H9 (cell line): Measurements from ENCODE around the gene UBE2Q2. TPM values are rescaled to one million over a fixed set of nuclear protein-coding genes. Genes with fewer than 3 reads are reported as not detected.
"Not testable (repeated sequence)": the region's sequence is repeated elsewhere in the genome, so short reads cannot be mapped to it uniquely, and the experiment has no call there.

Experiments used
- DNase-seq: peaks from one replicate; pipeline ENCODE4 v3.0.0-alpha.2; 2017
- H2AFZ ChIP-seq: one replicate; pipeline ENCODE4 v1.6.1; 2013; ENCODE audit warnings: mild to moderate bottlenecking, low read length, control low read depth, moderate library complexity
- H2AK5ac ChIP-seq: 2 replicates; pipeline ENCODE4 v1.6.1; 2013; ENCODE audit warnings: low read length, control low read depth, mixed read lengths; ENCODE audit not compliant: insufficient read length
- H2BK120ac ChIP-seq: one replicate; pipeline ENCODE4 v1.6.1; 2013; ENCODE audit warnings: low read depth, mild to moderate bottlenecking, low read length, control low read depth, inconsistent platforms; ENCODE audit not compliant: poor library complexity, severe bottlenecking
- H2BK12ac ChIP-seq: 2 replicates; pipeline ENCODE4 v1.6.1; 2013; ENCODE audit warnings: low read length, control low read depth, mixed read lengths, low read depth; ENCODE audit not compliant: insufficient read length
- H2BK15ac ChIP-seq: 2 replicates; pipeline ENCODE4 v1.6.1; 2013; ENCODE audit warnings: low read depth, low read length, control low read depth
- H2BK20ac ChIP-seq: one replicate; pipeline ENCODE4 v1.6.1; 2013; ENCODE audit warnings: low read depth, mild to moderate bottlenecking, low read length, control low read depth, inconsistent platforms; ENCODE audit not compliant: poor library complexity, severe bottlenecking
- H2BK5ac ChIP-seq: 2 replicates; pipeline ENCODE4 v1.6.1; 2013; ENCODE audit warnings: low read length, control low read depth, mixed read lengths; ENCODE audit not compliant: insufficient read length
- H3K14ac ChIP-seq: 2 replicates; pipeline ENCODE4 v1.6.1; 2013; ENCODE audit warnings: low read length, control low read depth; ENCODE audit not compliant: insufficient read depth
- H3K18ac ChIP-seq: 2 replicates; pipeline ENCODE4 v1.6.1; 2013; ENCODE audit warnings: low read depth, mild to moderate bottlenecking, mixed read lengths, low read length, control low read depth; ENCODE audit not compliant: insufficient read length
- H3K23ac ChIP-seq: 2 replicates; pipeline ENCODE4 v1.6.1; 2013; ENCODE audit warnings: low read length, control low read depth, mixed read lengths, low read depth; ENCODE audit not compliant: insufficient read length
- H3K23me2 ChIP-seq: 2 replicates; pipeline ENCODE4 v1.6.1; 2013; ENCODE audit warnings: low read depth, mild to moderate bottlenecking, mixed read lengths, low read length, control low read depth; ENCODE audit not compliant: insufficient read length, poor library complexity, severe bottlenecking
- H3K27ac ChIP-seq: 2 replicates; pipeline ENCODE4 v1.5.1; 2013; ENCODE audit warnings: low read length, control low read depth, mixed read lengths, low read depth; ENCODE audit not compliant: insufficient read length
- H3K27me3 ChIP-seq: 2 replicates; pipeline ENCODE4 v1.6.1; 2013; ENCODE audit warnings: low read length, control low read depth, inconsistent platforms; ENCODE audit not compliant: insufficient read depth
- H3K4ac ChIP-seq: 2 replicates; pipeline ENCODE4 v1.6.1; 2013; ENCODE audit warnings: low read depth, mild to moderate bottlenecking, control low read depth, inconsistent platforms, low read length, moderate library complexity
- H3K4me1 ChIP-seq: 2 replicates; pipeline ENCODE4 v1.6.1; 2013; ENCODE audit warnings: low read length, control low read depth, inconsistent platforms; ENCODE audit not compliant: insufficient read depth
- H3K4me2 ChIP-seq: 2 replicates; pipeline ENCODE4 v1.6.1; 2013; ENCODE audit warnings: low read length, control low read depth, mixed read lengths; ENCODE audit not compliant: insufficient read length, insufficient read depth
- H3K56ac ChIP-seq: 2 replicates; pipeline ENCODE4 v1.6.1; 2013; ENCODE audit warnings: low read depth, mild to moderate bottlenecking, mixed read lengths, low read length, control low read depth; ENCODE audit not compliant: insufficient read length
- H3K79me1 ChIP-seq: 2 replicates; pipeline ENCODE4 v1.6.1; 2013; ENCODE audit warnings: low read depth, mild to moderate bottlenecking, moderate library complexity, low read length, control low read depth, inconsistent platforms; ENCODE audit not compliant: insufficient read depth, poor library complexity, severe bottlenecking
- H3K79me2 ChIP-seq: 2 replicates; pipeline ENCODE4 v1.6.1; 2013; ENCODE audit warnings: low read length, control low read depth, inconsistent platforms; ENCODE audit not compliant: insufficient read depth
- H3K9ac ChIP-seq: 2 replicates; pipeline ENCODE4 v1.6.1; 2013; ENCODE audit warnings: low read length, control low read depth, mixed read lengths; ENCODE audit not compliant: insufficient read length; ENCODE audit errors: extremely low read depth
- H3K9me3 ChIP-seq: one replicate; pipeline ENCODE4 v1.6.1; 2013; ENCODE audit warnings: low read depth, low read length, inconsistent platforms; ENCODE audit not compliant: control insufficient read depth
- H3T11ph ChIP-seq: one replicate; pipeline ENCODE4 v1.6.1; 2013; ENCODE audit warnings: mild to moderate bottlenecking, low read length, control low read depth, inconsistent platforms
- H4K20me1 ChIP-seq: one replicate; pipeline ENCODE4 v1.6.1; 2013; ENCODE audit not compliant: control insufficient read depth, insufficient read length, insufficient read depth
- H4K5ac ChIP-seq: 2 replicates; pipeline ENCODE4 v1.6.1; 2013; ENCODE audit warnings: low read depth, mild to moderate bottlenecking, mixed read lengths, low read length, control low read depth; ENCODE audit not compliant: insufficient read length
- H4K8ac ChIP-seq: replicated peaks from 2 replicates; pipeline ENCODE4 v1.6.1; 2013; ENCODE audit warnings: low read length, control low read depth, mixed read lengths, low read depth; ENCODE audit not compliant: insufficient read length
- H4K91ac ChIP-seq: 2 replicates; pipeline ENCODE4 v1.6.1; 2013; ENCODE audit warnings: low read depth, mild to moderate bottlenecking, moderate library complexity, mixed read lengths, low read length, control low read depth; ENCODE audit not compliant: insufficient read length
- H3K27ac Mint-ChIP-seq, 3 experiments: 2 replicates in 2 of 3; 3 replicates in 1 of 3; pipeline ENCODE4 v1.8.0; 2020 to 2021; ENCODE audit warnings: mixed read lengths in 3 of 3, mild to moderate bottlenecking in 1 of 3, moderate library complexity in 1 of 3
- H3K27me3 Mint-ChIP-seq: 2 replicates; pipeline ENCODE4 v1.8.0; 2021; ENCODE audit warnings: low read depth, mild to moderate bottlenecking, moderate library complexity, mixed read lengths
- H3K36me3 Mint-ChIP-seq, 3 experiments: 2 replicates in 2 of 3; 3 replicates in 1 of 3; pipeline ENCODE4 v1.8.0; 2020 to 2021; ENCODE audit warnings: low read depth in 3 of 3, mixed read lengths in 3 of 3; ENCODE audit not compliant: insufficient read depth in 1 of 3
- H3K4me1 Mint-ChIP-seq, 2 experiments: 2 replicates each; pipeline ENCODE4 v1.8.0; 2020; ENCODE audit warnings: mixed read lengths in 2 of 2
- H3K4me3 Mint-ChIP-seq, 2 experiments: 2 replicates in 1 of 2; 3 replicates in 1 of 2; pipeline ENCODE4 v1.8.0; 2020 to 2021; ENCODE audit warnings: mild to moderate bottlenecking in 2 of 2, mixed read lengths in 2 of 2, moderate library complexity in 1 of 2
- H3K9me3 Mint-ChIP-seq, 2 experiments: 2 replicates in 1 of 2; 3 replicates in 1 of 2; pipeline ENCODE4 v1.8.0; 2020; ENCODE audit warnings: mild to moderate bottlenecking in 2 of 2, mixed read lengths in 2 of 2, moderate library complexity in 1 of 2
- WGBS: extraction: QIAGEN DNeasy Blood & Tissue Kit; methylation state at CpG from one replicate; pipeline ENCODE4 v1.1.7; 2013; ENCODE audit warnings: missing lambda C conversion rate, low lambda C conversion rate, mixed read lengths; ENCODE audit not compliant: insufficient read length; ENCODE audit errors: extremely low coverage; 5-methylcytosine and 5-hydroxymethylcytosine counted together
- total RNA-seq: library from RNA; stranded (reverse); gene quantifications from 2 replicates; pipeline ENCODE4 v1.2.1, GENCODE V29; 2021
- TF ChIP-seq, protein P1 (sequence below): fragments of 200-600 bp; sonication (generic); conservative IDR thresholded peaks from 3 replicates; pipeline ENCODE4 v1.8.0; 2021; ENCODE audit warnings: antibody characterized with exemption, mild to moderate bottlenecking

UBE2Q2 gene
- total RNA-seq, 1 experiment from 2014 or later = 29.6 TPM

DNA sequence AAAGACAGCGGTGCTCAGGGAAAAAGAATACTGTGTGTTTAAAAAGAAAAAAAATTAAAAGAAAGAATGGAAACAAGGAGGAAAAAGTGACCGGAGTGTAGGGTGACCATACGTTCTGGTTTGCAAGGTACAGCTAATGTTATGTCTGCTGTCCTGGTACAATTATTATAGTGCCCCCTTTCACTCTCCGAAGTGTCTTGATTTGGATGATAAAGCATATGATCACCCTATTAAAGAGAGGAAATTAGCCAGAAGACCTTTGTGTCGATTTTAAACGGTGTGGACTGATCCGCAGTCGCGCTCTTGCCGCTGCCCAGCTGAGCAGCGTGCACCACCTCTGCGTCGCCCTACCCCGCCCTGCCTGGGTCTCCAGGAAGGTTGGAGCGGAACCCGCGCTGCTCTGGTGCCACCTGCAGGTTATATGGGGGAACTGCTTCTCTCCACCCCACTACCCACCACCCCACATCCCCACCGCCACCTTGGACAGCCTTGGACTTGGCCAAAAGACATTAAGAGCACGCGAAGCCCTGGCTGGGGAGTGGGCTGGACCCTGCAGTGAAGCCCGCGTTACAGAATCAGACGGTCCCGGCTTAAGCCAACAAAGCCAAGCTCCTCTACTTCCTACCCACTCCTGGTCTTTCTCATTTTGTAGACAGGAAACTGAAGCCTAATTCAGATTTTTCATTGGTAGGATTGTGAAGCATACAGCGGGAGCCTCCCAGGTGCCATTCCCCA is 41.2 kb upstream of the UBE2Q2 start:
- no peak overlapping the region for H4K8ac ChIP-seq
- Mint-ChIP-seq H3K36me3 (no peaks in the 10 kb centered on the region), H3K27ac (no peak overlapping the region), H3K4me1 (peaks cover 8 to 14% of the 10 kb centered on the region in 2 experiments; a peak in 3 of 4 replicates), H3K27me3 (peaks cover 46% of the 10 kb centered on the region), H3K4me3 (peak overlapping the region; percentile 42 to 61), H3K9me3 (peaks cover 0 to 6% of the 10 kb centered on the region in 2 experiments; a peak in 2 of 5 replicates)
- DNase-seq = peak; percentile 90
- no peaks in the 10 kb centered on the region; the same call in 1 of the 2 replicates for H3K27me3 ChIP-seq
- H3K4ac ChIP-seq = no peak overlapping the region
- no peak overlapping the region for H4K91ac ChIP-seq
- no peaks in the 10 kb centered on the region for H3K79me2 ChIP-seq
- TF ChIP-seq, protein P1, sequence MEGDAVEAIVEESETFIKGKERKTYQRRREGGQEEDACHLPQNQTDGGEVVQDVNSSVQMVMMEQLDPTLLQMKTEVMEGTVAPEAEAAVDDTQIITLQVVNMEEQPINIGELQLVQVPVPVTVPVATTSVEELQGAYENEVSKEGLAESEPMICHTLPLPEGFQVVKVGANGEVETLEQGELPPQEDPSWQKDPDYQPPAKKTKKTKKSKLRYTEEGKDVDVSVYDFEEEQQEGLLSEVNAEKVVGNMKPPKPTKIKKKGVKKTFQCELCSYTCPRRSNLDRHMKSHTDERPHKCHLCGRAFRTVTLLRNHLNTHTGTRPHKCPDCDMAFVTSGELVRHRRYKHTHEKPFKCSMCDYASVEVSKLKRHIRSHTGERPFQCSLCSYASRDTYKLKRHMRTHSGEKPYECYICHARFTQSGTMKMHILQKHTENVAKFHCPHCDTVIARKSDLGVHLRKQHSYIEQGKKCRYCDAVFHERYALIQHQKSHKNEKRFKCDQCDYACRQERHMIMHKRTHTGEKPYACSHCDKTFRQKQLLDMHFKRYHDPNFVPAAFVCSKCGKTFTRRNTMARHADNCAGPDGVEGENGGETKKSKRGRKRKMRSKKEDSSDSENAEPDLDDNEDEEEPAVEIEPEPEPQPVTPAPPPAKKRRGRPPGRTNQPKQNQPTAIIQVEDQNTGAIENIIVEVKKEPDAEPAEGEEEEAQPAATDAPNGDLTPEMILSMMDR = peak; percentile 94
- H3K4me1 ChIP-seq = no peaks in the 10 kb centered on the region
- H3K9ac ChIP-seq = no peak overlapping the region
- no peak overlapping the region for H3K23ac ChIP-seq
- no peaks in the 10 kb centered on the region for H3K23me2 ChIP-seq
- WGBS = no CpG with 5 or more reads among the region's 25 CpGs
- H3K18ac ChIP-seq = no peak overlapping the region
- no peak overlapping the region for H4K5ac ChIP-seq
- no peak overlapping the region for H2BK20ac ChIP-seq
- no peak overlapping the region for H2AK5ac ChIP-seq
- no peak overlapping the region for H3K56ac ChIP-seq
- no peak overlapping the region for H2BK15ac ChIP-seq
- H3K4me2 ChIP-seq = peak overlapping the region; percentile 72
- H3K14ac ChIP-seq = no peak overlapping the region
- H2BK12ac ChIP-seq = no peak overlapping the region
- H3T11ph ChIP-seq = no peak overlapping the region
- H3K79me1 ChIP-seq = no peaks in the 10 kb centered on the region
- H3K9me3 ChIP-seq = no peaks in the 10 kb centered on the region
- H4K20me1 ChIP-seq = no peaks in the 10 kb centered on the region
- H2BK120ac ChIP-seq = no peak overlapping the region
- no peak overlapping the region for H2AFZ ChIP-seq
- no peak overlapping the region for H3K27ac ChIP-seq
- H2BK5ac ChIP-seq = no peak overlapping the region

DNA sequence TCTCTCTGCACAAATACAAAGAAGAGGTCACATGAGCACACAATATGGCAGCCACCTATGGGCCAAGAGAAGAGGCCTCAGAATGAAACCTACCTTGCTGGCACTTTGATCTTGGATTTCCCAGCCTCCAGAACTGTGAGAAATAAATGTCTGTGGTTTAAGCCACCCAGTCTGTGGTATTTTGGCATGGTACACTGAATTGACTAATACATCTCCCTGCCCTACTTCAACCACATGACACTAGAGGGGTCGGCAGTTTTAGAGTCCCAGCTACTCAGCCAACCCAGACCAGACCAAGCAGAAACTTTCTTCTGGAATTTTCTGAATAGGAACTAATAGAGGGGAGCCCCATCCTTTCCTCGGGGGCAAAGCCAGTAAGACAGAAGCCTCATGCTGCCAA is 35.8 kb upstream of the UBE2Q2 start:
- H2BK15ac ChIP-seq, H3K27ac ChIP-seq, H3K79me2 ChIP-seq, H2BK120ac ChIP-seq, H3K18ac ChIP-seq, H4K20me1 ChIP-seq, H3K4ac ChIP-seq, H2AFZ ChIP-seq, H3K36me3 Mint-ChIP-seq, H3K4me2 ChIP-seq, H3K23me2 ChIP-seq, H3K27me3 Mint-ChIP-seq, H3K9me3 Mint-ChIP-seq, H3K4me1 Mint-ChIP-seq, H2BK20ac ChIP-seq, H3T11ph ChIP-seq, H3K27me3 ChIP-seq, H3K9me3 ChIP-seq, H3K56ac ChIP-seq, H3K9ac ChIP-seq, H3K4me1 ChIP-seq, H3K27ac Mint-ChIP-seq, H2AK5ac ChIP-seq, H3K79me1 ChIP-seq, H2BK5ac ChIP-seq, H3K14ac ChIP-seq, H3K23ac ChIP-seq, H2BK12ac ChIP-seq, H4K8ac ChIP-seq, DNase-seq, H3K4me3 Mint-ChIP-seq, H4K5ac ChIP-seq, H4K91ac ChIP-seq: not testable (repeated sequence)
- no CpG with 5 or more reads among the region's 2 CpGs for WGBS
